Measurements from ENCODE around the gene SSB. TPM values are rescaled to one million over a fixed set of nuclear protein-coding genes. Genes with fewer than 3 reads are reported as not detected.

The SSB gene
- total and polyA plus RNA-seq, 9 of the 15 experiments (the other 6 are each of a cell fraction or from before 2014, with no cell fraction given), result 317 to 849 (median 515) TPM

DNA sequence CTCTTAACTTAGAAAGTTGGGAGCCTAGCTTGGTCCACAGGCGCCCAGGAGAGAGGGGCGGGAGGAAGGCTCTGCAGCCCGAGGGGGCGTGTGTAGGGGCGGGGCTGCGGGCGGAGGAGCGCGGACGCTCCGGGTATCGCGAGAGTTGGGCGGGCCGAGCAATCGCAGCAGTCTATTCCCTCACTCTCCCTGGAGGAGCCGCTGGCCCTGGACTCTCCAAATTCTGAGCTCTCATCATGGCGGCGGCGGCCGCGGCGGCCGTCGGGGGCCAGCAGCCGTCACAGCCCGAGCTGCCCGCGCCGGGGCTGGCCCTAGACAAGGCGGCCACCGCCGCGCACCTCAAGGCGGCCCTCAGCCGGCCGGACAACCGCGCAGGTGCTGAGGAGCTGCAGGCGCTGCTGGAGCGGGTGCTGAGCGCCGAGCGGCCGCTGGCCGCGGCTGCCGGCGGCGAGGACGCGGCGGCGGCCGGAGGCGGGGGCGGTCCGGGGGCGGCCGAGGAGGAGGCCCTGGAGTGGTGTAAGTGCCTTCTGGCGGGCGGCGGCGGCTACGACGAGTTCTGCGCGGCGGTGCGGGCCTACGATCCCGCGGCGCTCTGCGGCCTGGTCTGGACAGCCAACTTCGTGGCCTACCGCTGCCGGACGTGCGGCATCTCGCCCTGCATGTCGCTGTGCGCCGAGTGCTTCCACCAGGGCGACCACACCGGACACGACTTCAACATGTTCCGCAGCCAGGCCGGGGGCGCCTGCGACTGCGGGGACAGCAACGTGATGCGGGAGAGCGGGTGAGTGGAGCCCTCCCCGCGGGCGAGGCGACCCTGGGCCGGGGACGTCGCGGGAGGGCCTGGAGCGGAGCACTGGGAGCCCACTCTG, 28.8 kb downstream of the SSB start, which contains the start of gene UBR3 (continued):
- TF ChIP-seq, protein P1, sequence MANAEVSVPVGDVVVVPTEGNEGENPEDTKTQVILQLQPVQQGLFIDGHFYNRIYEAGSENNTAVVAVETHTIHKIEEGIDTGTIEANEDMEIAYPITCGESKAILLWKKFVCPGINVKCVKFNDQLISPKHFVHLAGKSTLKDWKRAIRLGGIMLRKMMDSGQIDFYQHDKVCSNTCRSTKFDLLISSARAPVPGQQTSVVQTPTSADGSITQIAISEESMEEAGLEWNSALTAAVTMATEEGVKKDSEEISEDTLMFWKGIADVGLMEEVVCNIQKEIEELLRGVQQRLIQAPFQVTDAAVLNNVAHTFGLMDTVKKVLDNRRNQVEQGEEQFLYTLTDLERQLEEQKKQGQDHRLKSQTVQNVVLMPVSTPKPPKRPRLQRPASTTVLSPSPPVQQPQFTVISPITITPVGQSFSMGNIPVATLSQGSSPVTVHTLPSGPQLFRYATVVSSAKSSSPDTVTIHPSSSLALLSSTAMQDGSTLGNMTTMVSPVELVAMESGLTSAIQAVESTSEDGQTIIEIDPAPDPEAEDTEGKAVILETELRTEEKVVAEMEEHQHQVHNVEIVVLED (CRISPR knock-in tag; IDR thresholded peaks at IDR 0.05), result 0 out of 2 replicates have a peak, but pooled peaks have one; percentile 6
- TF ChIP-seq NR3C1 (CRISPR knock-in tag; IDR thresholded peaks at IDR 0.05) (0 out of 2 replicates have a peak, but pooled peaks have one; percentile 47), HDAC3 (IDR thresholded peaks at IDR 0.05; ENCODE audit: borderline replicate concordance, partially characterized antibody) (peak; percentile 22), BMI1 (IDR thresholded peaks at IDR 0.05; ENCODE audit: low read length) (no peak), POLR2AphosphoS5 (IDR thresholded peaks at IDR 0.05; ENCODE audit: control insufficient read depth, insufficient read depth, low read depth, low read length) (peak; percentile 92), ZNF212 (CRISPR knock-in tag; IDR thresholded peaks at IDR 0.05) (no peak), FOXJ2 (tag; IDR thresholded peaks at IDR 0.05) (no peak), ETV1 (tag; conservative IDR thresholded peaks at IDR 0.05; ENCODE audit: low read depth) (0 out of 2 replicates have a peak, but pooled peaks have one; percentile 35), NR4A1 (CRISPR knock-in tag; IDR thresholded peaks at IDR 0.05) (no peak), NR4A1 (tag; IDR thresholded peaks at IDR 0.05) (0 out of 2 replicates have a peak, but pooled peaks have one; percentile 42), PTRF (tag; IDR thresholded peaks at IDR 0.05) (no peak), SIN3B (IDR thresholded peaks at IDR 0.05; ENCODE audit: low read depth) (peak; percentile 73; the same call in 1 of the 2 replicates), ZNF583 (CRISPR knock-in tag; IDR thresholded peaks at IDR 0.05) (peak; percentile 38; the same call in 1 of the 2 replicates), EWSR1 (IDR thresholded peaks at IDR 0.05; ENCODE audit: borderline replicate concordance, low read depth, partially characterized antibody) (no peak), RCOR1 (IDR thresholded peaks at IDR 0.05; ENCODE audit: borderline replicate concordance in 1 of 2, low read depth in 2 of 2, low read length in 2 of 2) (peak; percentile 28 to 78; a peak in 2 of 4 replicates), KLF1 (tag; IDR thresholded peaks at IDR 0.05) (0 out of 2 replicates have a peak, but pooled peaks have one; percentile 18), TAF9B (IDR thresholded peaks at IDR 0.05; ENCODE audit: partially characterized antibody) (peak; percentile 20), TBP (optimal IDR thresholded peaks at IDR 0.05; ENCODE audit: low read depth, low read length) (peak; percentile 92)
- TF ChIP-seq, protein P2, sequence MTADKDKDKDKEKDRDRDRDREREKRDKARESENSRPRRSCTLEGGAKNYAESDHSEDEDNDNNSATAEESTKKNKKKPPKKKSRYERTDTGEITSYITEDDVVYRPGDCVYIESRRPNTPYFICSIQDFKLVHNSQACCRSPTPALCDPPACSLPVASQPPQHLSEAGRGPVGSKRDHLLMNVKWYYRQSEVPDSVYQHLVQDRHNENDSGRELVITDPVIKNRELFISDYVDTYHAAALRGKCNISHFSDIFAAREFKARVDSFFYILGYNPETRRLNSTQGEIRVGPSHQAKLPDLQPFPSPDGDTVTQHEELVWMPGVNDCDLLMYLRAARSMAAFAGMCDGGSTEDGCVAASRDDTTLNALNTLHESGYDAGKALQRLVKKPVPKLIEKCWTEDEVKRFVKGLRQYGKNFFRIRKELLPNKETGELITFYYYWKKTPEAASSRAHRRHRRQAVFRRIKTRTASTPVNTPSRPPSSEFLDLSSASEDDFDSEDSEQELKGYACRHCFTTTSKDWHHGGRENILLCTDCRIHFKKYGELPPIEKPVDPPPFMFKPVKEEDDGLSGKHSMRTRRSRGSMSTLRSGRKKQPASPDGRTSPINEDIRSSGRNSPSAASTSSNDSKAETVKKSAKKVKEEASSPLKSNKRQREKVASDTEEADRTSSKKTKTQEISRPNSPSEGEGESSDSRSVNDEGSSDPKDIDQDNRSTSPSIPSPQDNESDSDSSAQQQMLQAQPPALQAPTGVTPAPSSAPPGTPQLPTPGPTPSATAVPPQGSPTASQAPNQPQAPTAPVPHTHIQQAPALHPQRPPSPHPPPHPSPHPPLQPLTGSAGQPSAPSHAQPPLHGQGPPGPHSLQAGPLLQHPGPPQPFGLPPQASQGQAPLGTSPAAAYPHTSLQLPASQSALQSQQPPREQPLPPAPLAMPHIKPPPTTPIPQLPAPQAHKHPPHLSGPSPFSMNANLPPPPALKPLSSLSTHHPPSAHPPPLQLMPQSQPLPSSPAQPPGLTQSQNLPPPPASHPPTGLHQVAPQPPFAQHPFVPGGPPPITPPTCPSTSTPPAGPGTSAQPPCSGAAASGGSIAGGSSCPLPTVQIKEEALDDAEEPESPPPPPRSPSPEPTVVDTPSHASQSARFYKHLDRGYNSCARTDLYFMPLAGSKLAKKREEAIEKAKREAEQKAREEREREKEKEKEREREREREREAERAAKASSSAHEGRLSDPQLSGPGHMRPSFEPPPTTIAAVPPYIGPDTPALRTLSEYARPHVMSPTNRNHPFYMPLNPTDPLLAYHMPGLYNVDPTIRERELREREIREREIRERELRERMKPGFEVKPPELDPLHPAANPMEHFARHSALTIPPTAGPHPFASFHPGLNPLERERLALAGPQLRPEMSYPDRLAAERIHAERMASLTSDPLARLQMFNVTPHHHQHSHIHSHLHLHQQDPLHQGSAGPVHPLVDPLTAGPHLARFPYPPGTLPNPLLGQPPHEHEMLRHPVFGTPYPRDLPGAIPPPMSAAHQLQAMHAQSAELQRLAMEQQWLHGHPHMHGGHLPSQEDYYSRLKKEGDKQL (CRISPR knock-in tag; IDR thresholded peaks at IDR 0.05; ENCODE audit: borderline replicate concordance), result peak; percentile 83; the same call in 1 of the 2 replicates
